WERI-Rb-1 (cell line): ENCODE measurements around the gene DMRT3.
"Not testable (repeated sequence)": the region's sequence is repeated elsewhere in the genome, so short reads cannot be mapped to it uniquely, and the experiment has no call there.

Source experiments
- DNase-seq: peaks from one replicate; pipeline ENCODE4 v3.0.0-alpha.2; 2020
- H3K27ac ChIP-seq: fragments of 250-450 bp; sonication (Bioruptor Pico); 2 replicates; pipeline ENCODE4 v1.5.1; 2020; ENCODE audit warnings: mild to moderate bottlenecking, moderate library complexity
- H3K27me3 ChIP-seq: fragments of 250-450 bp; sonication (Bioruptor Pico); 2 replicates; pipeline ENCODE4 v1.5.1; 2021; ENCODE audit warnings: mild to moderate bottlenecking, low read depth, moderate library complexity; ENCODE audit not compliant: insufficient read depth, severe bottlenecking
- H3K36me3 ChIP-seq: fragments of 250-450 bp; sonication (Bioruptor Pico); 2 replicates; pipeline ENCODE4 v1.5.1; 2020; ENCODE audit warnings: mild to moderate bottlenecking, moderate library complexity
- H3K4me3 ChIP-seq: 2 replicates; pipeline ENCODE4 v1.5.1; 2011; ENCODE audit warnings: low read depth, mild to moderate bottlenecking, control low read depth, low read length
- H3K9me3 ChIP-seq: fragments of 250-450 bp; sonication (Bioruptor Pico); 2 replicates; pipeline ENCODE4 v1.5.1; 2021; ENCODE audit warnings: mild to moderate bottlenecking, moderate library complexity; ENCODE audit not compliant: severe bottlenecking
- TF ChIP-seq, protein P1 (sequence below): IDR thresholded peaks from 2 replicates; pipeline ENCODE4 v1.5.1; 2011; ENCODE audit warnings: low read depth, mild to moderate bottlenecking, control low read depth, inconsistent platforms, low read length

The DMRT3 gene

DNA sequence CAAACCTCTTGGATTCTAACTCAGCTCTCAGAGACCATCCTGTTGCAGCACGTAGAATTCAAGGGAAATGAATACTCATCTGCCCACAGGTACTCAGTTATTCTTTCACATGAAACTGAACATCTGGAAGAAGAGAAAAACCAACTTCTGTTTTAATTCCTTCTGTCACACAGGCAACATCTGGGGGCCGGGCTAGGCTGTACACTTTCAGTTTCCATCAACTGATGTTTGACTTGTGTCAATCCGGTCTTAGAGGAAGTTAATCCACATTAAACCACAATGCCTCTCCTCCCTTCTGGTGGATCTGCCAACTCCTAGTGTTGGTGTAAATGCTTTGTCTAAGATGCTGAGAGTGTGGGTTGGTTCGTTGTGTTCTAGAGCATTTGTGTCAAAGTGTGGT is 17.6 kb downstream of the DMRT3 start:
- H3K27me3 ChIP-seq: no peaks in the 10 kb centered on the region
- no peak overlapping the region for H3K4me3 ChIP-seq
- TF ChIP-seq, protein P1, sequence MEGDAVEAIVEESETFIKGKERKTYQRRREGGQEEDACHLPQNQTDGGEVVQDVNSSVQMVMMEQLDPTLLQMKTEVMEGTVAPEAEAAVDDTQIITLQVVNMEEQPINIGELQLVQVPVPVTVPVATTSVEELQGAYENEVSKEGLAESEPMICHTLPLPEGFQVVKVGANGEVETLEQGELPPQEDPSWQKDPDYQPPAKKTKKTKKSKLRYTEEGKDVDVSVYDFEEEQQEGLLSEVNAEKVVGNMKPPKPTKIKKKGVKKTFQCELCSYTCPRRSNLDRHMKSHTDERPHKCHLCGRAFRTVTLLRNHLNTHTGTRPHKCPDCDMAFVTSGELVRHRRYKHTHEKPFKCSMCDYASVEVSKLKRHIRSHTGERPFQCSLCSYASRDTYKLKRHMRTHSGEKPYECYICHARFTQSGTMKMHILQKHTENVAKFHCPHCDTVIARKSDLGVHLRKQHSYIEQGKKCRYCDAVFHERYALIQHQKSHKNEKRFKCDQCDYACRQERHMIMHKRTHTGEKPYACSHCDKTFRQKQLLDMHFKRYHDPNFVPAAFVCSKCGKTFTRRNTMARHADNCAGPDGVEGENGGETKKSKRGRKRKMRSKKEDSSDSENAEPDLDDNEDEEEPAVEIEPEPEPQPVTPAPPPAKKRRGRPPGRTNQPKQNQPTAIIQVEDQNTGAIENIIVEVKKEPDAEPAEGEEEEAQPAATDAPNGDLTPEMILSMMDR: no peak
- no peaks in the 10 kb centered on the region for H3K36me3 ChIP-seq
- H3K27ac ChIP-seq: no peak overlapping the region
- peaks cover 15% of the 10 kb centered on the region for H3K9me3 ChIP-seq
- no peak for DNase-seq

DNA sequence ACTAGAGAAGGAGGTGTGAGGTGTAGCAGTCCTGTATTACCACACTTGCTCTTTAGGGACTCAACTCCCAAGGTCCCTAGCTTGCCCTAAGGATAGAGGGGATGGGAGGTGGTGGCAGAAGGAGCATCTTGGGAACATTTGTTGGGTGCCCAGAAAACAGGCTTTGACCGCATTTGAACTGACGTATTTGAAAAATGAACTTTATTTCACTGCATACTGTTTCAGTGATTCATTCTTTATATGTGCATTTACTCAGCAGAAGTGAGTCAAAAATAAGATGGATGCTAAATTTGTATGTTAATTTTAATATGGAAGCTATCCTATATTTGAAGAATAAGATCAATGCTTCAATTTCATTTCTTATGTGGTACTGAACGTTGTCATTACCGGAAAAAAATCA is 18.7 kb downstream of the DMRT3 start:
- H3K27ac ChIP-seq: no peak overlapping the region
- H3K27me3 ChIP-seq: no peaks in the 10 kb centered on the region
- TF ChIP-seq, protein P1: no peak
- H3K36me3 ChIP-seq: no peaks in the 10 kb centered on the region
- no peak overlapping the region for H3K4me3 ChIP-seq
- no peak for DNase-seq
- peaks cover 23% of the 10 kb centered on the region for H3K9me3 ChIP-seq

DNA sequence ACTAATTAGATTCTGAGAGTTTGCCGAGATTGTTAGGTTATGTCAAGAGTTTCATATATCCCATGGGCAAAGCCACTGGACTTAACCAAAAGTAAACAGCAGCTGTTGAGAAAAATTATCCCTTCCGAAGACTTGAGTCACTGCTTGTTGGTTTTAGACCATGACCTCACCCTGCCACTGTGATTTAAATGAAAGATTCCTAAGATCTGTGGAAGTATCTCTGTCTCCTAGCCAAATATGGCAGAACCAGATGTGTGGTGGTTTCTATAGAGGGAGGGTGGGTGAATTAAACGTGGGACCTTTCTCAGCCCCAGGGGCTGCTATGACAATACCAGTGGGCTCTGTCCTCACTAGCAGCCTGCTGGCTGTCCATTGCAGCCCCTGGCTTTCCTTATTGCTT is 19.3 kb downstream of the DMRT3 start:
- TF ChIP-seq, protein P1: no peak
- no peaks in the 10 kb centered on the region for H3K27me3 ChIP-seq
- H3K9me3 ChIP-seq: peaks cover 27% of the 10 kb centered on the region
- no peak overlapping the region for H3K27ac ChIP-seq
- H3K36me3 ChIP-seq: no peaks in the 10 kb centered on the region
- DNase-seq: no peak
- H3K4me3 ChIP-seq: no peak overlapping the region

DNA sequence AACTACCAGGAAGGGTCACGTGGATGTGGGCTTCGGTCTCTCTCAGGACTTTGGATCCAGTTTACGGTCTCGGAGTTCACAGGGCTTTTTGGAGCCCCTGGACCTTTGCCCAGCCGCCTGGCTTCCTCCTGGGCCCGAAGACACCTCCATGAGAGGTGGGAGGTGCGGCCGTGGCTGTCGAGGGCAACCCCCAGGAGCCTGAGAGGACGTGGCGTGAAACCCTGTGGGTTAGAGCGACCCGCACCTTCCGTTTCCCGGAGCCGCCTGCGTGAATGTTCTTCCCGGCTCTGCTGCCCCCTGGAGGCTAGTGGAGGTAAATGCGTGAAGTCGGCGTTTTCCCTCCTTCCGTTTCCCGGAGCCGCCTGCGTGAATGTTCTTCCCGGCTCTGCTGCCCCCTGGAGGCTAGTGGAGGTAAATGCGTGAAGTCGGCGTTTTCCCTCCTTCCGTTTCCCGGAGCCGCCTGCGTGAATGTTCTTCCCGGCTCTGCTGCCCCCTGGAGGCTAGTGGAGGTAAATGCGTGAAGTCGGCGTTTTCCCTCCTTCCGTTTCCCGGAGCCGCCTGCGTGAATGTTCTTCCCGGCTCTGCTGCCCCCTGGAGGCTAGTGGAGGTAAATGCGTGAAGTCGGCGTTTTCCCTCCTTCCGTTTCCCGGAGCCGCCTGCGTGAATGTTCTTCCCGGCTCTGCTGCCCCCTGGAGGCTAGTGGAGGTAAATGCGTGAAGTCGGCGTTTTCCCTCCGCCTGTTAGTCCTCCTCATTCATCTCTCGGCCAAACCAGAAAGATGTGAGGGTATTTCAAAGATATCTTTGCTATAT is 22.1 kb downstream of the DMRT3 start:
- not testable (repeated sequence) for H3K4me3 ChIP-seq, H3K27me3 ChIP-seq, H3K36me3 ChIP-seq
- Histone ChIP-seq H3K9me3 (peaks cover 27% of the 10 kb centered on the region), H3K27ac (peak overlapping the region; percentile 54)
- TF ChIP-seq, protein P1: peak; percentile 35; the same call in 1 of the 2 replicates
- DNase-seq: peak; percentile 29

DNA sequence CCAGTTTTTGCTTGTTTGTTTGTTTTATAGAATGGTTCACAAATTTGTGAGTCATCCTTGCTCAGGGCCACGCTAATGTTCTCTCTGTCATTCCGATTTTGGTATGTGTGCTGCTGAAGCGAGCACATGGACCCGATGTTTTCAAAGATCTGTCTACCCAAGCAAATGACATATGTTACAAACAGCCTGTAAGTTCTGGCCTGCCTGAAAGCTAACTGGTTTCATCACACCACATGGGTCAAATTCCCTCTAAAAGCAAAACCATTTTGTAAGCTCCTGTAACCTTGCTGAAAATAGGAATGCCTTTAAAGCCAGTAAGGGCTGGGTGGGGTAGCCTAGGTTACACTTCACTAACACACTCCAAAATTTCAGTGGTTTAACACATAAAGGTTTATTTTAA is 25.4 kb downstream of the DMRT3 start:
- peaks cover 27% of the 10 kb centered on the region for H3K9me3 ChIP-seq
- H3K27me3 ChIP-seq: no peaks in the 10 kb centered on the region
- TF ChIP-seq, protein P1: no peak
- DNase-seq: no peak
- no peak overlapping the region for H3K4me3 ChIP-seq
- H3K36me3 ChIP-seq: no peaks in the 10 kb centered on the region
- no peak overlapping the region for H3K27ac ChIP-seq

DNA sequence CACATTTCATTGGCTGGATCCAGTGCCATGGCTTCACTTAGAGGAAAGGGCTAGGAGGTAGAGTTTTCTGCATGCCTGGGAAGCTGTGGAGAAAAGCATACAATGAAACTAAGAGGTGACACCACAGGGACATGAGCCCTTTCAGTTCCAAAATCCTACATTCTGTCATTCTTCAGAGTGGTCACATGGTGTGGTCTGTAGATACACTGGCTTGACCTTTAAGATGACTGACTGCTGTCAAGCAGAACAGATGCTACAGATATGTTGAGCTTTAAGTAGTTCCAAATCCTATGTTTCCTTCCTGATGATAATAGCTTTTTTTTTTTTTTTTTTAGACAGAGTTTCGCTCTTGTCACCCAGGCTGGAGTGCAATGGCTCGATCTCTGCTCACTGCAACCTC is 26.2 kb downstream of the DMRT3 start:
- TF ChIP-seq, protein P1: no peak
- Histone ChIP-seq H3K27me3 (no peaks in the 10 kb centered on the region), H3K36me3 (no peaks in the 10 kb centered on the region), H3K9me3 (peaks cover 21% of the 10 kb centered on the region), H3K4me3 (no peak overlapping the region), H3K27ac (no peak overlapping the region)
- no peak for DNase-seq
